Measurements from ENCODE around the gene SLC5A5. TPM values are rescaled to one million over a fixed set of nuclear protein-coding genes. Genes with fewer than 3 reads are reported as not detected.

SLC5A5 gene
- total RNA-seq, result not detected in 2 replicates

DNA sequence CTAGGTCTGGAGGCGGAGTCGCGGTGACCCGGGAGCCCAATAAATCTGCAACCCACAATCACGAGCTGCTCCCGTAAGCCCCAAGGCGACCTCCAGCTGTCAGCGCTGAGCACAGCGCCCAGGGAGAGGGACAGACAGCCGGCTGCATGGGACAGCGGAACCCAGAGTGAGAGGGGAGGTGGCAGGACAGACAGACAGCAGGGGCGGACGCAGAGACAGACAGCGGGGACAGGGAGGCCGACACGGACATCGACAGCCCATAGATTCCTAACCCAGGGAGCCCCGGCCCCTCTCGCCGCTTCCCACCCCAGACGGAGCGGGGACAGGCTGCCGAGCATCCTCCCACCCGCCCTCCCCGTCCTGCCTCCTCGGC is at the start of gene SLC5A5:
Gene SLC5A5 (plus strand): TSS at position 68 of the 373 bp plus-strand sequence. CDS start 375 bp downstream, outside the sequence.

DNA sequence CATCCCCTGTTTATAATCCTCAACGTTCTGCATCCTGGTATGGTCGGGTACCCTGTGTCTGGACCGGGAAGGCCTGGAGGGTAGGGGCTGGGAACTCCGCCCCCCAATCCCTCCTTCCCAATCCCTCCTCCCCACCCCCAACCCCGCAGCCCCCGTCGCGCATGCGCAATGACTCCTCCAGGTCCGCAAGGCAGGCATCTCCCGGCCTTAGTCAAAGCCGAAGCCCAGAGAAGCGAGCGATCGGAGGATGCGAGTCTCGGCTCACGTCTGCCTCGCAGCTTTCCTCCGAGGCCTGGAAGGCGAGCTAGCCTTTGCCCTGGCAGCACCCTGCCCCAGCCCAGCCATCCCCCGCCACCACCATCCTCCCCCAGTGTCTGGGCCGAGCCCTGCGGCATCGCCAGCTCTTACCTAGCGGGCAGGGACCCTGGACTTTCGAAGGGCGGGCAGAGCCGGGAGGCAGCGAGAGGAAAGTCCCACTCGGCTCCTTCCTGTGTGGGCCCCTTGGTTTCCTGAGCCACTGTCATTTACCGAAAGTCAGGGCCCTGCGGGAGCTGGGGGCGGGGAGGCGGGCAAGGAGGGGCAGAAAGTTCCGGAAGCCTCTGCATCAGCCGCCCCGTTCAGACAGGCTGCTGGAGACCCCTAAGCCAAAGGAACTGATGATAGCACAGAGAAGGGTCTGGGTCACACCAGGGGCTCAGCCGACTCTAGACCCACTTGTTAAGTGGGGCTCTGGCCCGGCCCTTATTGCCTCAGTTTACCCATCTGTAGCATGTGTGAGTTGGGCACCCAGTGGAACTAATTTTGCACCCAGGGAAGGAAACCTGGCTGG is 24.0 kb upstream of the SLC5A5 start, which contains the start of gene JAK3:
Gene JAK3 (minus strand): TSS at position 445 of the 829 bp plus-strand sequence. CDS start 3,565 bp downstream, outside the sequence.

DNA sequence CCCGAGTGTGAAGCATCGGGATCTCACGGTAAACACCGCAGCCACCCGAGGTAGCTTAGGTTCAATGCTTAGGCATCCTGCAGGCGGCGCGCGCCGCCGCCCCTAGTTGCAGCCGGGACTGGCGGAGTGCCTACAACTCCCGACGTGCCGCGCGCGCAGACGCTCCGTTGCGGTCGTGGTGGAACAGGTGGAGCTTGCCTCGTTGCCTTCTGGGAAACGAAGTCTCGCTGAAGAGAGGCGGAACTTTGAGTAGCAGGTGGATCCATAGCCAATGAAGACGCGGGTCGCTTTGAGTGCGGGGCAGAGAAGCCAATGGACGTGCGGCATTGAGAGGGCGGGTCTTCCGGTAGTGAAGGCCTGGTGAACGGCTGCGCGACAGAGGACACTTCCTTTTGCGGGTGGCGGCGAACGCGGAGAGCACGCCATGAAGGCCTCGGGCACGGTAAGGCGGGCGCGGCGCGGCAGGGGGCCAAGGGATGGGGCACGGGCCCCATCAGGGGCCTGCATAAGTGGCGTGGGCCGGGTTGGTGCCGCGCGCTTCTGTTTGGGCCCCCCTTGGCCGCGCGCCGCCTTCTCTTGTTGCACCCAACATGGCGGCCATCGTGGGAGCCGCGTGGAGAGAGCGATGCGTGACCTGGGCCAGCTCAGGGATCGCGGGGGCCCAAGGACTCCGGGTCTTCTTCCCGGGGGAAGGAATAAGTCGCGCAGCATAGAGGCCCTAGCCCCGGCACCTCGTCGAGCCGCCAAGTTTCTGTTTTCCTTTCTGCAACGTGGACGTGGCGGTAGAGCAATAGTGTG is 12.0 kb upstream of the SLC5A5 start, which contains the start of gene RPL18A:
Gene RPL18A (plus strand): TSS at position 378 of the 798 bp plus-strand sequence. CDS start 47 bp downstream, at position 425.

DNA sequence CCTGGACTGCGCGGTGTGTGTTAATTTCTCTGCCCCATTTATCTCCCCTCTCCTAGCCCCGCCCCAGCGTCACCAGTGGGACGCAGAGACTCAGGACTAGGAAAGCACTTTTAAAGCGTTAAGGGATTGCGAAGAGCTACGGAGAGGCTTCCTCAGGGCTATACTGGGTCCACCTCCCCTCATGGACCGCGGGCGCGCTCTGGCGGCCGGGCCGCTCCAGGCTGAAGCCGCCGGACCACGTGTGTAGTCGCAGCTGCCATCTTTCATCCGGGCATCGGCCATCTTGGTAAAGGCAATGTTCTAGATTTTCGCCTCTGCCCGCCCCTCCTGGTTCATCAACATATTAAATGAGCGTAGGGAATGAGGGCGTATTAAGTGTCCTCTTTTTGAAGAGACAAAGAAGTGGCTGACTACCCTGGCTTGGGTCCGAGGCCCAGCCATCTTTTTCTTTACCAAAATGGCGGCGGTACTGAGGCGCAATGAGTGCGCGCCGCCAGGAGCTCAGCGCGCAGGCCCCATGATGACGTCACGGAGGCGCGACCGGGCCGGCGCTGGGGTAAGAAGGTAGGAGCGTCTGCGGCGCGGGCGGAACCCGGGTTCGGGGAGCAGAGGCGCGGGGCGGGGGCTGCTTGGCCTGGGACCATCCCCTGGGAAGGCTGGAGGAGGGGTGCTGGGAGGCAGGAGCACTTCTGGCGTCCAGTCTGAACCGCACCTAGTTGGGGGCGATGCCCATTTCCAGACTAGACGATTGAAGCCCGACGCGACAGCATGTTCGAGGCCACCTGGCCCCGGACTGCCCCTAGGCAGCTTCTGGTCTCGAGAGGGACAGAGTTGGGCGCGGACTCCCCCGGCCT is 61.0 kb downstream of the SLC5A5 start, which contains the start of gene CCDC124:
Gene CCDC124 (plus strand): TSS at position 531 of the 854 bp plus-strand sequence. CDS start 3,406 bp downstream, outside the sequence.

Other genes with a start within 250 kb of the SLC5A5 start
- gene UNC13A, start 183.6 kb upstream of the SLC5A5 start, total RNA-seq, result 10.2 and 11.1 TPM in 2 replicates
- gene MAP1S, start 152.5 kb upstream of the SLC5A5 start, total RNA-seq, result 27.4 and 29.2 TPM in 2 replicates
- gene FCHO1, start 120.5 kb upstream of the SLC5A5 start, total RNA-seq, result 0.68 and 0.92 TPM in 2 replicates
- gene B3GNT3, start 76.8 kb upstream of the SLC5A5 start, total RNA-seq, result not detected in 2 replicates
- gene INSL3, start 50.4 kb upstream of the SLC5A5 start, total RNA-seq, result not detected in 2 replicates
- gene JAK3, start 24.0 kb upstream of the SLC5A5 start, total RNA-seq, result 2.2 and 2.3 TPM in 2 replicates
- gene RPL18A, start 12.0 kb upstream of the SLC5A5 start, total RNA-seq, result 1,055 and 1,148 TPM in 2 replicates
- 39.7 and 50.9 TPM in 2 replicates for gene CCDC124, start 61.1 kb downstream of the SLC5A5 start, total RNA-seq
- gene KCNN1, start 95.2 kb downstream of the SLC5A5 start, total RNA-seq, result not detected in 2 replicates
- 12.2 and 32.4 TPM in 2 replicates for gene ARRDC2, start 136.2 kb downstream of the SLC5A5 start, total RNA-seq
- gene IL12RB1, start 215.0 kb downstream of the SLC5A5 start, total RNA-seq, result 0.06 and 0.26 TPM in 2 replicates
- gene MAST3, start 225.8 kb downstream of the SLC5A5 start, total RNA-seq, result 3.4 and 4.5 TPM in 2 replicates